Kidney epithelial cell (primary cell): Measurements from ENCODE around the gene HMCN1. TPM values are rescaled to one million over a fixed set of nuclear protein-coding genes. Genes with fewer than 3 reads are reported as not detected.

Source experiments
- DNase-seq: peaks from one replicate; pipeline ENCODE4 v3.0.0-alpha.2; 2010; ENCODE audit warnings: low read depth
- H3K27me3 ChIP-seq: 2 replicates; pipeline ENCODE4 v1.6.0; 2011; ENCODE audit warnings: low read length; ENCODE audit not compliant: control insufficient read depth, insufficient read depth
- H3K36me3 ChIP-seq: 2 replicates; pipeline ENCODE4 v1.5.1; 2011; ENCODE audit warnings: low read length; ENCODE audit not compliant: control insufficient read depth, insufficient read depth
- H3K4me3 ChIP-seq: 2 replicates; pipeline ENCODE4 v1.5.1; 2011; ENCODE audit warnings: low read depth, mild to moderate bottlenecking, control low read depth, low read length
- CTCF ChIP-seq: IDR thresholded peaks from 2 replicates; pipeline ENCODE4 v1.5.1; 2011; ENCODE audit warnings: mild to moderate bottlenecking, moderate library complexity, low read length, control low read depth, inconsistent platforms; ENCODE audit not compliant: insufficient read depth, poor library complexity, severe bottlenecking
- total RNA-seq: library from RNA; depleted of rRNA; stranded (reverse); fragments of >200 nt; gene quantifications from 2 replicates; pipeline ENCODE4 v1.2.3, GENCODE V29; 2015

Gene HMCN1
- total RNA-seq, 1 donor from 2014 or later: 1.3 TPM

DNA sequence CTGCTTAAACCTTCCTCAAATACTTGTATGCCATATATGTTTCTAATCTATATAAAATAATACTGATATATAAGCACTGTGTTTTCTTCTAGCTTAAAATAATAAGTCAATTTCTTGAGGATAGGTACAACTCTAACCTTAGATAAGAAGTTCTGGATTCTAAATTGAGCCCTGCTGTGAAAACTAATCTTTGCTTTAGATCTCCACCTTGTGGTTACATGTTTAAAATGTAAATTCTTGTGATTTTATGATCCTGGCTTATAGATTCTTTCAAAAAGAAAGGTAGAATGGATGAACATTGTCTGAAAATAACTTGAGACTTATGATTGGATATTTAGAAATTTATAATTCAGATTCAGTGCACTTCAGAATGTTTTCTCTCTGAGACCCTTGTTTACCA lies 38.9 kb upstream of the HMCN1 start:
- TF ChIP-seq CTCF: no peak
- no peaks in the 10 kb centered on the region for H3K36me3 ChIP-seq
- DNase-seq: no peak

GRCh38 chr1:185696422-185697150 lies 37.6 kb upstream of the HMCN1 start:
- no peak overlapping the region for H3K4me3 ChIP-seq
- H3K36me3 ChIP-seq: no peaks in the 10 kb centered on the region
- DNase-seq: no peak
- no peak for TF ChIP-seq CTCF
- no peaks in the 10 kb centered on the region for H3K27me3 ChIP-seq

More for the DNA sequence above, 38.9 kb upstream of the HMCN1 start:
- no peak overlapping the region for H3K4me3 ChIP-seq
- no peaks in the 10 kb centered on the region for H3K27me3 ChIP-seq

DNA sequence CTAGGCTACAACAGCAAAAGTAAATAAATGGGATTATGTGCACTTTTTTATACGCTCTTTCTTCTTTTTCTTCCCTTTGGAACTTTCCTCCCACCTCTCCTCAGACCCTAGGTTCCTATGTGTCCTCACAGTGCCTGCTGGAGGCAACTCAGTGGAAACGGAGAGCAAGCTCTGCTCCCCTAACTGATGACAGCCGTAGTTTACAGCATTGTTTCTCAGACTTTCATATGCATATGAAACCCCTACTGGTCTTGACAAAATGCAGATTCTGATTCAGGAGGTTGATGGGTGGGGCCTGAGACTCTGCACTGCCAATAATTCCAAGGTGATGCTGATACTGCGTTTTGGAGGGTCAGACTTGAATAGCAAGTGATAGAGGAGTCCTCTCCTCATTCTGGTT lies 34.3 kb upstream of the HMCN1 start:
- no peak overlapping the region for H3K4me3 ChIP-seq
- no peaks in the 10 kb centered on the region for H3K36me3 ChIP-seq
- no peaks in the 10 kb centered on the region for H3K27me3 ChIP-seq
- no peak for TF ChIP-seq CTCF
- no peak for DNase-seq

- Histone ChIP-seq H3K4me3 (no peak overlapping the region), H3K36me3 (no peaks in the 10 kb centered on the region), H3K27me3 (no peaks in the 10 kb centered on the region)
- no peak for DNase-seq
- TF ChIP-seq CTCF: no peak
Observed at GRCh38 chr1:185701650-185702049, 32.5 kb upstream of the HMCN1 start.

GRCh38 chr1:185704181-185704580 lies 30.0 kb upstream of the HMCN1 start:
- Histone ChIP-seq H3K4me3 (no peak overlapping the region), H3K36me3 (no peaks in the 10 kb centered on the region), H3K27me3 (no peaks in the 10 kb centered on the region)
- TF ChIP-seq CTCF: no peak
- DNase-seq: no peak

DNA sequence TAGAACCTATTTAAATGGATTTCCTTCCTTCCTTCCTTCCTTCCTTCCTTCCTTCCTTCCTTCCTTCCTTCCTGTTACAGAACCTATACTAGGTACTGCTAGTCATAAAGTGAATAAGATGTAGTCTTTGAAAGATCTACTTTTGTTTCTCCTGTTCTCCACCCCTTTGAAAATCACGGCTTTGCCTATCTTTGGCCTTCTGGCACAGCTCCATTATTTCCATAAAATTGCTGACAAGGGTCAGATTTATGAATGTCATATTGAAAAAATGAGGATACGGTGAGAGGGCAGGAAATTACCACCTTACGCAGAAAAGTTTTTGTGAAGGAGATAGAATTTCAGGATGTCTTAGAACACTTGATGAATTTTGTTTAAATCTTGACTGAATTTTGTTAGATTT lies 18.1 kb upstream of the HMCN1 start:
- Histone ChIP-seq H3K4me3 (no peak overlapping the region), H3K27me3 (no peaks in the 10 kb centered on the region), H3K36me3 (no peaks in the 10 kb centered on the region)
- no peak for TF ChIP-seq CTCF
- no peak for DNase-seq
